Neural cell (in vitro differentiated cells): ENCODE results near the gene UIMC1. TPM values are rescaled to one million over a fixed set of nuclear protein-coding genes. Genes with fewer than 3 reads are reported as not detected.
A peak's percentile ranks its signal among the peaks of the same experiment; 100 is the strongest.

Experiments used
- H2AFZ ChIP-seq: fragments of 200-600, 300-800 bp; sonication (generic), shearing (Covaris generic); 2 replicates; pipeline ENCODE4 v1.6.0; 2014; ENCODE audit warnings: low read depth, mild to moderate bottlenecking, antibody characterized with exemption, low read length, moderate library complexity
- H3F3A ChIP-seq: fragments of 200-600 bp; shearing (Covaris generic); 2 replicates; pipeline ENCODE4 v1.6.1; 2016; ENCODE audit warnings: mild to moderate bottlenecking, moderate library complexity, mixed read lengths, antibody characterized with exemption, low read length; ENCODE audit not compliant: insufficient read depth, poor library complexity, severe bottlenecking
- H3K27ac ChIP-seq: fragments of 200-600, 300-800 bp; sonication (generic), shearing (Covaris generic); 2 replicates; pipeline ENCODE4 v1.5.1; 2014; ENCODE audit warnings: mild to moderate bottlenecking, low read length, moderate library complexity
- H3K27me3 ChIP-seq: fragments of 300-800, 200-600 bp; sonication (generic), shearing (Covaris generic); 2 replicates; pipeline ENCODE4 v1.6.0; 2014; ENCODE audit warnings: mild to moderate bottlenecking, low read depth, low read length, moderate library complexity; ENCODE audit not compliant: insufficient read depth
- H3K36me3 ChIP-seq: fragments of 300-800, 200-600 bp; sonication (generic), shearing (Covaris generic); 2 replicates; pipeline ENCODE4 v1.5.1; 2014; ENCODE audit warnings: mild to moderate bottlenecking, antibody characterized with exemption, low read length, moderate library complexity; ENCODE audit not compliant: insufficient read depth
- H3K4me2 ChIP-seq: fragments of 300-800, 200-600 bp; sonication (generic), shearing (Covaris generic); 2 replicates; pipeline ENCODE4 v1.6.0; 2014; ENCODE audit warnings: mild to moderate bottlenecking, low read length
- H3K4me3 ChIP-seq: fragments of 300-800, 200-600 bp; sonication (generic), shearing (Covaris generic); 2 replicates; pipeline ENCODE4 v1.5.1; 2014; ENCODE audit warnings: mild to moderate bottlenecking, low read length, moderate library complexity
- H3K79me2 ChIP-seq: fragments of 200-600 bp; shearing (Covaris generic); replicated peaks from 2 replicates; pipeline ENCODE4 v1.6.0; 2014; ENCODE audit warnings: mild to moderate bottlenecking, low read length, moderate library complexity; ENCODE audit not compliant: insufficient read depth
- H3K9ac ChIP-seq: fragments of 300-800, 200-600 bp; sonication (generic), shearing (Covaris generic); 2 replicates; pipeline ENCODE4 v1.6.1; 2016; ENCODE audit warnings: mild to moderate bottlenecking, low read length, mixed read lengths
- H3K9me2 ChIP-seq: fragments of 200-600 bp; shearing (Covaris generic); 2 replicates; pipeline ENCODE4 v1.6.1; 2016; ENCODE audit warnings: mild to moderate bottlenecking, low read length, mixed read lengths; ENCODE audit not compliant: insufficient read depth
- H3K9me3 ChIP-seq: fragments of 200-600, 300-800 bp; sonication (generic), shearing (Covaris generic); 2 replicates; pipeline ENCODE4 v1.6.1; 2016; ENCODE audit warnings: mild to moderate bottlenecking, mixed run types, low read length, moderate library complexity, mixed read lengths
- H4K20me1 ChIP-seq: fragments of 200-600 bp; shearing (Covaris generic); 2 replicates; pipeline ENCODE4 v1.6.1; 2016; ENCODE audit warnings: mild to moderate bottlenecking, mixed run types; ENCODE audit not compliant: insufficient read depth
- EP300 ChIP-seq: fragments of 450-650 bp; conservative IDR thresholded peaks from 2 replicates; pipeline ENCODE4 v1.6.1; 2014; ENCODE audit warnings: antibody characterized with exemption, mild to moderate bottlenecking, moderate library complexity; ENCODE audit not compliant: poor library complexity, severe bottlenecking
- EZH2 ChIP-seq: fragments of 200-600, 300-800 bp; shearing (Covaris generic), sonication (generic); IDR thresholded peaks from 2 replicates; pipeline ENCODE4 v1.6.1; 2014; ENCODE audit warnings: antibody characterized with exemption, low read length, borderline replicate concordance, mild to moderate bottlenecking; ENCODE audit not compliant: insufficient read depth, poor library complexity, severe bottlenecking
- MXI1 ChIP-seq: fragments of 450-650 bp; conservative IDR thresholded peaks from 2 replicates; pipeline ENCODE4 v1.6.1; 2014; ENCODE audit warnings: antibody characterized with exemption, mild to moderate bottlenecking; ENCODE audit not compliant: poor library complexity, severe bottlenecking
- POLR2AphosphoS5 ChIP-seq: IDR thresholded peaks from 2 replicates; pipeline ENCODE4 v1.6.1; 2012
- RAD21 ChIP-seq: fragments of 450-650 bp; conservative IDR thresholded peaks from 2 replicates; pipeline ENCODE4 v1.6.1; 2014; ENCODE audit warnings: antibody characterized with exemption, mild to moderate bottlenecking, moderate library complexity
- SMC3 ChIP-seq: fragments of 450-650 bp; conservative IDR thresholded peaks from 2 replicates; pipeline ENCODE4 v1.6.1; 2014; ENCODE audit warnings: antibody characterized with exemption, mild to moderate bottlenecking, moderate library complexity; ENCODE audit not compliant: poor library complexity
- TAF1 ChIP-seq: IDR thresholded peaks from 2 replicates; pipeline ENCODE4 v1.6.1; 2012; ENCODE audit warnings: low read depth
- polyA plus RNA-seq: library from polyadenylated mRNA; depleted of rRNA; stranded (reverse); fragments of >200 nt; gene quantifications from 2 replicates; pipeline ENCODE4 v1.2.3, GENCODE V29; 2014
- TF ChIP-seq, protein P1 (sequence below): fragments of 450-650 bp; IDR thresholded peaks from 2 replicates; pipeline ENCODE4 v1.5.1; 2014; ENCODE audit warnings: antibody characterized with exemption, mild to moderate bottlenecking, moderate library complexity; ENCODE audit not compliant: poor library complexity, severe bottlenecking
- TF ChIP-seq, protein P2 (sequence below): IDR thresholded peaks from 2 replicates; pipeline ENCODE4 v1.6.1; 2012; ENCODE audit warnings: borderline replicate concordance

UIMC1 gene
- polyA plus RNA-seq, 1 donor from 2014 or later = 74.0 TPM

DNA sequence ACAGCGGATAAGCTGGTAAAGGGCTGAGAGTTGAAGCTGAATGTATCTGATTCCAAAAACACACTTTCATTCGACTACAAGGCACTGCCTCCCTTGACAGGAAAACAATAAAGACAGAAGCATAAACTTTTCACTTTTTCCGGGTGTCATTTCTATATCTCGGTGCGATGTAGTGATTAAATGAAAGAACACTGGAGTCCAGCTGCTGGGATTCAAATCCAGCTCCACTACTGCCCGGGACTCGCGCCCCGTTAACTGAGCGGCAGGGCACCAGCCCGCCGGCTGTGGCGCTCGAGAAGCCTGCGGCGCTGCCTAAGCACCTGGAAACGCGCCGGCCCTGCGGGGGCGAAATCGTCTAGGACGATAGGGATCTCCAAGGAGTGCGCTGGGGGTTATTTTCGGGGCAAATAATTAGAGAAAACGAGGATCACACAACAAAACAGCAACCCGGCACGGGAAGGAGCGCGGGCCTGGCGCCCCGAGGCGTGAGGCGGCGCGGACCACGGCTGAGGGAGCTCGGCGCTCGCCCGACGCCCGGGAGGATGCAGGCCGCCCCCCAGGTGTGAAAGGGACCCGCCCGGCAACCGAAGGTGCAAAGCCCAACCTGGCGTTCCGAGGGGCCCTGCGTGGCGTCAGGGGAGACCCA lies 837 bp downstream of the UIMC1 start:
- Histone ChIP-seq H3K27me3 (no peaks in the 10 kb centered on the region), H3K4me3 (peak overlapping the region; percentile 95), H2AFZ (peak overlapping the region; percentile 78), H3K9ac (peak overlapping the region; percentile 96), H4K20me1 (no peaks in the 10 kb centered on the region), H3K79me2 (peaks cover 47% of the 10 kb centered on the region), H3K4me2 (peak overlapping the region; percentile 82), H3K27ac (peak overlapping the region; percentile 94), H3K9me2 (no peaks in the 10 kb centered on the region), H3F3A (peaks cover 4% of the 10 kb centered on the region), H3K36me3 (no peaks in the 10 kb centered on the region), H3K9me3 (no peaks in the 10 kb centered on the region)
- no peak for TF ChIP-seq EP300
- TF ChIP-seq MXI1 = peak; percentile 14
- no peak for TF ChIP-seq RAD21
- no peak for TF ChIP-seq POLR2AphosphoS5
- no peak for TF ChIP-seq TAF1
- peak; percentile 17 for TF ChIP-seq SMC3
- TF ChIP-seq, protein P1, sequence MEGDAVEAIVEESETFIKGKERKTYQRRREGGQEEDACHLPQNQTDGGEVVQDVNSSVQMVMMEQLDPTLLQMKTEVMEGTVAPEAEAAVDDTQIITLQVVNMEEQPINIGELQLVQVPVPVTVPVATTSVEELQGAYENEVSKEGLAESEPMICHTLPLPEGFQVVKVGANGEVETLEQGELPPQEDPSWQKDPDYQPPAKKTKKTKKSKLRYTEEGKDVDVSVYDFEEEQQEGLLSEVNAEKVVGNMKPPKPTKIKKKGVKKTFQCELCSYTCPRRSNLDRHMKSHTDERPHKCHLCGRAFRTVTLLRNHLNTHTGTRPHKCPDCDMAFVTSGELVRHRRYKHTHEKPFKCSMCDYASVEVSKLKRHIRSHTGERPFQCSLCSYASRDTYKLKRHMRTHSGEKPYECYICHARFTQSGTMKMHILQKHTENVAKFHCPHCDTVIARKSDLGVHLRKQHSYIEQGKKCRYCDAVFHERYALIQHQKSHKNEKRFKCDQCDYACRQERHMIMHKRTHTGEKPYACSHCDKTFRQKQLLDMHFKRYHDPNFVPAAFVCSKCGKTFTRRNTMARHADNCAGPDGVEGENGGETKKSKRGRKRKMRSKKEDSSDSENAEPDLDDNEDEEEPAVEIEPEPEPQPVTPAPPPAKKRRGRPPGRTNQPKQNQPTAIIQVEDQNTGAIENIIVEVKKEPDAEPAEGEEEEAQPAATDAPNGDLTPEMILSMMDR = peak; percentile 79
- TF ChIP-seq EZH2 = no peak
- TF ChIP-seq, protein P2, sequence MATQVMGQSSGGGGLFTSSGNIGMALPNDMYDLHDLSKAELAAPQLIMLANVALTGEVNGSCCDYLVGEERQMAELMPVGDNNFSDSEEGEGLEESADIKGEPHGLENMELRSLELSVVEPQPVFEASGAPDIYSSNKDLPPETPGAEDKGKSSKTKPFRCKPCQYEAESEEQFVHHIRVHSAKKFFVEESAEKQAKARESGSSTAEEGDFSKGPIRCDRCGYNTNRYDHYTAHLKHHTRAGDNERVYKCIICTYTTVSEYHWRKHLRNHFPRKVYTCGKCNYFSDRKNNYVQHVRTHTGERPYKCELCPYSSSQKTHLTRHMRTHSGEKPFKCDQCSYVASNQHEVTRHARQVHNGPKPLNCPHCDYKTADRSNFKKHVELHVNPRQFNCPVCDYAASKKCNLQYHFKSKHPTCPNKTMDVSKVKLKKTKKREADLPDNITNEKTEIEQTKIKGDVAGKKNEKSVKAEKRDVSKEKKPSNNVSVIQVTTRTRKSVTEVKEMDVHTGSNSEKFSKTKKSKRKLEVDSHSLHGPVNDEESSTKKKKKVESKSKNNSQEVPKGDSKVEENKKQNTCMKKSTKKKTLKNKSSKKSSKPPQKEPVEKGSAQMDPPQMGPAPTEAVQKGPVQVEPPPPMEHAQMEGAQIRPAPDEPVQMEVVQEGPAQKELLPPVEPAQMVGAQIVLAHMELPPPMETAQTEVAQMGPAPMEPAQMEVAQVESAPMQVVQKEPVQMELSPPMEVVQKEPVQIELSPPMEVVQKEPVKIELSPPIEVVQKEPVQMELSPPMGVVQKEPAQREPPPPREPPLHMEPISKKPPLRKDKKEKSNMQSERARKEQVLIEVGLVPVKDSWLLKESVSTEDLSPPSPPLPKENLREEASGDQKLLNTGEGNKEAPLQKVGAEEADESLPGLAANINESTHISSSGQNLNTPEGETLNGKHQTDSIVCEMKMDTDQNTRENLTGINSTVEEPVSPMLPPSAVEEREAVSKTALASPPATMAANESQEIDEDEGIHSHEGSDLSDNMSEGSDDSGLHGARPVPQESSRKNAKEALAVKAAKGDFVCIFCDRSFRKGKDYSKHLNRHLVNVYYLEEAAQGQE = no peak

DNA sequence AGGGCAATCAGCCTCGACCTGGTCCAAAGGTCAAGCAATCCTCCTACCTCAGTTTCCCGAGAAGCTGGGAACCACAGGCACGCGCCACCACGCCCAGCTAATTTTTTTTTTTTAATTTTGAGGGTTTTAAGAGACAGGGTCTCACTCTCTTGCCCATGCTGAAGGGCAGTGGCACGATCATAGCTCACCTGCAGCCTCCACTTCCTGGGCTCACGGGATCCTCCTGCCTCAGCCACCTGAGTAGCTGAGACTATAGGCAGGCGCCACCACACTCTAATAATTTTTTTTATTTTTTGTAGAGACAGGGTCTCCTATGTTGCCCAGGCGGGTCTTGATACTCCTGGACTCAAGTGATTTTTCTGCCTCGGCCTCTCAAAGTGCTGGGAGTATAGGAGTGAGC lies 1.6 kb downstream of the UIMC1 start:
- peaks cover 4% of the 10 kb centered on the region for H3F3A ChIP-seq
- peaks cover 52% of the 10 kb centered on the region for H3K79me2 ChIP-seq
- H3K4me3 ChIP-seq = peak overlapping the region; percentile 95
- no peaks in the 10 kb centered on the region for H4K20me1 ChIP-seq
- no peaks in the 10 kb centered on the region for H3K36me3 ChIP-seq
- H3K27me3 ChIP-seq = no peaks in the 10 kb centered on the region
- H3K9me3 ChIP-seq = no peaks in the 10 kb centered on the region
- peak overlapping the region; percentile 82 for H3K4me2 ChIP-seq
- peak overlapping the region; percentile 96 for H3K9ac ChIP-seq
- no peak overlapping the region for H2AFZ ChIP-seq
- H3K9me2 ChIP-seq = no peaks in the 10 kb centered on the region
- no peak for TF ChIP-seq EZH2
- TF ChIP-seq, protein P2 = no peak
- no peak for TF ChIP-seq MXI1
- no peak for TF ChIP-seq POLR2AphosphoS5
- no peak for TF ChIP-seq SMC3
- no peak for TF ChIP-seq TAF1
- no peak for TF ChIP-seq EP300
- TF ChIP-seq RAD21 = no peak
- TF ChIP-seq, protein P1 = no peak
- H3K27ac ChIP-seq = no peak overlapping the region
